ENCODE measurements around the gene APOBEC3B. TPM values are rescaled to one million over a fixed set of nuclear protein-coding genes. Genes with fewer than 3 reads are reported as not detected.
A peak's percentile ranks its signal among the peaks of the same experiment; 100 is the strongest.
"Not testable (repeated sequence)": the region's sequence is repeated elsewhere in the genome, so short reads cannot be mapped to it uniquely, and the experiment has no call there.

The APOBEC3B gene
- total and polyA plus RNA-seq, 2 donors = 1.0 to 1.8 TPM

DNA sequence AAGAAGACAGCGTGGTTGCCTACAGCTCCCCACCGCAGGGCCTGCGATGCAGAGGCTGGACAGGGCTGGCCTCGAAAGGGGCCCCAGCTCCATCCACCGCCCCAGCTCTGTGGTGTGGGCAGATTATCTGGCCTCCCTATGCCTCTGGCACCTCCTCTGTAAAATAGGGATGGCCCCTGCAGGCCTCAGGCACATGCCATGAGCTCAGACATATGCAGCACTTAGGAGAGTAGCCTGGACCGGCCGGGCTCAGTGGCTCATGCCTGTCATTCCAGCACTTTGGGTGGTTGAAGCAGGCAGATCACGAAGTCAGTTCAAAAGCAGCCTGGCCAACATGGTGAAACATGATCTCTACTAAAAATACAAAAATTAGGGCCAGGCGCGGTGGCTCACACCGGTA lies 46.1 kb downstream of the APOBEC3B start:
- Histone ChIP-seq H3K4me3 (ENCODE audit: low read depth, low read length) (no peak overlapping the region), H3K36me3 (ENCODE audit: insufficient read depth) (peaks cover 2% of the 10 kb centered on the region), H3K4me1 (ENCODE audit: insufficient read depth) (no peaks in the 10 kb centered on the region), H3K27ac (ENCODE audit: low read depth) (no peak overlapping the region)
- no peak for DNase-seq (ENCODE audit: extremely low spot score)
- WGBS = 81% methylated on average over 11 of the region's 11 CpGs

GRCh38 chr22:39029227-39029626 lies 47.1 kb downstream of the APOBEC3B start:
- Histone ChIP-seq H3K4me3 (ENCODE audit: low read depth, low read length) (no peak overlapping the region), H3K36me3 (ENCODE audit: insufficient read depth) (no peaks in the 10 kb centered on the region), H3K4me1 (ENCODE audit: insufficient read depth) (no peaks in the 10 kb centered on the region), H3K27ac (ENCODE audit: low read depth) (no peak overlapping the region)
- no peak for DNase-seq (ENCODE audit: extremely low spot score)
- WGBS = 91% methylated on average over 13 of the region's 13 CpGs

DNA sequence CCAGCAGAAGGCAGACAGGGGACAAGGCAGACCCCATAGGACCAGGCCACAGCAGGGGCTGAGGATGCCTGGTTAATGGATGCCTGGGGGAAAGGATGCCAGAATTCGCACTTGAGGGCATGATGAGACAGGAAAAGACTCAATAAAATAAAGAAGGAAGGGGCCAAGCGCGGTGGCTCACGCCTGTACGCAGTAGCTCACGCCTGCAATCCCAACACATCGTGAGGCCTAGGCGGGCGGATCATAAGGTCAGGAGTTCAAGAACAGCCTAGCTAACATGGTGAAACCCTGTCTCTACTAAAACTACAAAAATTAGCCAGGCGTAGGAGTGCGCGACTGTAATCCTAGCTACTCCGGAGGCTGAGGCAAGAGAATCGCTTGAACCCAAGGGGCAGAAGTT lies 48.6 kb downstream of the APOBEC3B start:
- no peaks in the 10 kb centered on the region for H3K4me1 ChIP-seq (ENCODE audit: insufficient read depth)
- no peaks in the 10 kb centered on the region for H3K36me3 ChIP-seq (ENCODE audit: insufficient read depth)
- WGBS = 93% methylated on average over 14 of the region's 14 CpGs
- H3K4me3 ChIP-seq (ENCODE audit: low read depth, low read length) = no peak overlapping the region
- no peak overlapping the region for H3K27ac ChIP-seq (ENCODE audit: low read depth)
- no peak for DNase-seq (ENCODE audit: extremely low spot score)

DNA sequence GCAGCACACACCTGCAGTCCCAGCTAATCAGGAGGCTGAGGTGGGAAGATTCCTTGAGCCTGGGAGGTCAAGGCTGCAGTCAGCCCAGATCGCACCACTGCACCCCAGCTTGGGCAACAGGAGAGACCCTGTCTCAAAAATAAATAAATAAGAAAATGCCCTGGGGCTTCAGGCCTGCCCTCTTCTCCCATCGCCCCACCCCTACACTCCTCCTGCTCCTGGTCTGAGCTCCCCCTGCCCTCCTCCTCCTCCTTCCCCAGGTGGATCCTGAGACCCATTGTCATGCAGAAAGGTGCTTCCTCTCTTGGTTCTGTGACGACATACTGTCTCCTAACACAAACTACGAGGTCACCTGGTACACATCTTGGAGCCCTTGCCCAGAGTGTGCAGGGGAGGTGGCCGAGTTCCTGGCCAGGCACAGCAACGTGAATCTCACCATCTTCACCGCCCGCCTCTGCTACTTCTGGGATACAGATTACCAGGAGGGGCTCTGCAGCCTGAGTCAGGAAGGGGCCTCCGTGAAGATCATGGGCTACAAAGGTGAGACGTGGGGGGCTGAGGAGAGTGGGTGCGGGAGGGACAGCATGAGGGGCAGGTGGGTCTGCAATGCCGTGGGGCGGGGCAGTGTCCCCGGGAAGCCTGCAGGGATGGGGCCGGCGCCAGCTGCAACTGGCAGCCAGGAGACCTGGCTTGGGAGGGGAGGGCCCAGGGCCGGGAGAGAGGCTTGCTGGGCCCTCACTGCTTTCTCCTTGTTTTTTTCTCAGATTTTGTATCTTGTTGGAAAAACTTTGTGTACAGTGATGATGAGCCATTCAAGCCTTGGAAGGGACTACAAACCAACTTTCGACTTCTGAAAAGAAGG lies 49.5 kb downstream of the APOBEC3B start:
- H3K36me3 ChIP-seq (ENCODE audit: insufficient read depth); H3K4me1 ChIP-seq (ENCODE audit: insufficient read depth); H3K4me3 ChIP-seq (ENCODE audit: low read depth, low read length); DNase-seq (ENCODE audit: extremely low spot score); H3K27ac ChIP-seq (ENCODE audit: low read depth): not testable (repeated sequence)
- 61% methylated on average over 17 of the region's 18 CpGs for WGBS

DNA sequence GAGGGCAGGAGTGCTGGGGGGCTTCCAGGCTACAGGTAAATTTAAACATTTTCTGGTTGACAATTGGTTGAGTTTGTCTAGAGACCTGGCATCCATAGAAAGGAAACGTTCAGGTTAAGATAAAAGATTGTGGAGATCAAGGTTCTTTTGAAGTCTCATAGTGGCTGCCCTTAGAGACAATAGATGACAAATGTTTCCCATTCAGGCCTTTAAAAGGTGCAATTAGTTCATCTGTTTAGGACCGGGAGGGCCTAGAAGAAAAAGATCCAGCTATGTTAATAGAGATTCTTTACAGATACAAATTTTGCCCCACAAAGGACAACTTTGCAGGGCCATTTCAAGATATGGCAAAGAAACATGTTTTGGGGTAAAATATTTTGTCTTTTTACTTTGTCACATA lies 54.9 kb downstream of the APOBEC3B start:
- not testable (repeated sequence) for H3K4me3 ChIP-seq (ENCODE audit: low read depth, low read length); DNase-seq (ENCODE audit: extremely low spot score); H3K4me1 ChIP-seq (ENCODE audit: insufficient read depth); H3K36me3 ChIP-seq (ENCODE audit: insufficient read depth); H3K27ac ChIP-seq (ENCODE audit: low read depth)
- WGBS = 44% methylated on average over 2 of the region's 2 CpGs

GRCh38 chr22:39039306-39040126 lies 57.4 kb downstream of the APOBEC3B start:
- Histone ChIP-seq H3K4me3 (ENCODE audit: low read depth, low read length) (no peak overlapping the region), H3K27ac (ENCODE audit: low read depth) (peak overlapping the region; percentile 23), H3K4me1 (ENCODE audit: insufficient read depth) (no peaks in the 10 kb centered on the region), H3K36me3 (ENCODE audit: insufficient read depth) (no peaks in the 10 kb centered on the region)
- no peak for DNase-seq (ENCODE audit: extremely low spot score)
- 94% methylated on average over 19 of the region's 19 CpGs for WGBS

DNA sequence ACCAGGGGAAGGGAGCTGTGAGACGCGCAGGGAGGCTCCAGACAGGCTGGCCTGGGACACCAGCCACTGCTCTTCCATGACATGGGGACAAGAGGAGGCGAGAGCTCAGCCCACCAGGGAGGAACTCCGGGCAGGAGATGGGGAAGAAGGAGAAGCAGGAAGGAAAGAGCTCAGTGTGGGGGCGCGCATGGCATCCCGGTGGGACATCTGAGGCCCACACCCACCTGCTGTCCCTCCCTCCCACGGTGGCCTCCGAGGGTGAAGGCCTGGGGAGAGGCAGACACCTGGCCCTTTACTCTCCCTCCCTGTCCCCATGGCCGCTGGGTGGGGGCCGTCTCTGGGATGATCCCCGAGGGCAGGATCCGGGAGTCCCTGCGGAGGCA lies 58.0 kb downstream of the APOBEC3B start:
- not testable (repeated sequence) for H3K4me1 ChIP-seq (ENCODE audit: insufficient read depth); H3K36me3 ChIP-seq (ENCODE audit: insufficient read depth); H3K4me3 ChIP-seq (ENCODE audit: low read depth, low read length); DNase-seq (ENCODE audit: extremely low spot score)
- WGBS = 34% methylated on average over 11 of the region's 14 CpGs
- peak overlapping the region; percentile 23 for H3K27ac ChIP-seq (ENCODE audit: low read depth)

GRCh38 chr22:39040538-39041296 lies 58.6 kb downstream of the APOBEC3B start, which contains the start of gene APOBEC3F:
Gene APOBEC3F, plus strand, starts transcription at chr22:39040864. Its CDS starts 97 bp downstream, at chr22:39040961.
- H3K36me3 ChIP-seq (ENCODE audit: insufficient read depth); H3K4me1 ChIP-seq (ENCODE audit: insufficient read depth); DNase-seq (ENCODE audit: extremely low spot score): not testable (repeated sequence)
- Histone ChIP-seq H3K27ac (ENCODE audit: low read depth) (peak within 1 kb of the TSS; percentile 65), H3K4me3 (ENCODE audit: low read depth, low read length) (peak within 1 kb of the TSS; percentile 79)
- 1% methylated on average over 20 of the region's 21 CpGs for WGBS

- no peaks in the 10 kb centered on the region for H3K4me1 ChIP-seq (ENCODE audit: insufficient read depth)
- no peak for DNase-seq (ENCODE audit: extremely low spot score)
- H3K36me3 ChIP-seq (ENCODE audit: insufficient read depth) = no peaks in the 10 kb centered on the region
- 96% methylated on average over 7 of the region's 7 CpGs for WGBS
- no peak overlapping the region for H3K27ac ChIP-seq (ENCODE audit: low read depth)
- H3K4me3 ChIP-seq (ENCODE audit: low read depth, low read length) = no peak overlapping the region
Observed at GRCh38 chr22:39041908-39042307, 59.8 kb downstream of the APOBEC3B start.

Other genes starting within 250 kb of the APOBEC3B start
- gene SUN2, start 226.3 kb upstream of the APOBEC3B start, total RNA-seq = 59.7 TPM
- 271 TPM for gene SUN2, start 226.3 kb upstream of the APOBEC3B start, polyA plus RNA-seq
- gene DNAL4, start 188.2 kb upstream of the APOBEC3B start, total RNA-seq = 12.4 TPM
- gene DNAL4, start 188.2 kb upstream of the APOBEC3B start, polyA plus RNA-seq = 21.5 TPM
- gene NPTXR, start 138.3 kb upstream of the APOBEC3B start, total RNA-seq = 4.2 TPM
- gene NPTXR, start 138.3 kb upstream of the APOBEC3B start, polyA plus RNA-seq = 15.1 TPM
- gene CBX6, start 110.1 kb upstream of the APOBEC3B start, total RNA-seq = 43.1 TPM
- 82.0 TPM for gene CBX6, start 110.1 kb upstream of the APOBEC3B start, polyA plus RNA-seq
- 0.42 TPM for gene APOBEC3A, start 24.7 kb upstream of the APOBEC3B start, total RNA-seq
- gene APOBEC3A, start 24.7 kb upstream of the APOBEC3B start, polyA plus RNA-seq = 0.62 TPM
- 8.1 TPM for gene APOBEC3C, start 31.9 kb downstream of the APOBEC3B start, total RNA-seq
- gene APOBEC3C, start 31.9 kb downstream of the APOBEC3B start, polyA plus RNA-seq = 28.9 TPM
- 1.3 TPM for gene APOBEC3D, start 38.8 kb downstream of the APOBEC3B start, total RNA-seq
- 2.7 TPM for gene APOBEC3D, start 38.8 kb downstream of the APOBEC3B start, polyA plus RNA-seq
- 4.7 TPM for gene APOBEC3F, start 58.5 kb downstream of the APOBEC3B start, total RNA-seq
- gene APOBEC3F, start 58.5 kb downstream of the APOBEC3B start, polyA plus RNA-seq = 4.4 TPM
- 10.1 TPM for gene APOBEC3G, start 94.9 kb downstream of the APOBEC3B start, total RNA-seq
- 12.7 TPM for gene APOBEC3G, start 94.9 kb downstream of the APOBEC3B start, polyA plus RNA-seq
- gene APOBEC3H, start 114.9 kb downstream of the APOBEC3B start, total RNA-seq = not detected
- gene APOBEC3H, start 114.9 kb downstream of the APOBEC3B start, polyA plus RNA-seq = 0.24 TPM
- 11.6 TPM for gene CBX7, start 170.3 kb downstream of the APOBEC3B start, total RNA-seq
- gene CBX7, start 170.3 kb downstream of the APOBEC3B start, polyA plus RNA-seq = 154 TPM